Testis (tissue), 3 donors: Measurements from ENCODE around the gene KCNK4. TPM values are rescaled to one million over a fixed set of nuclear protein-coding genes. Genes with fewer than 3 reads are reported as not detected.

Experiments
- DNase-seq: peaks from one replicate; pipeline ENCODE4 v3.0.0-alpha.2; 2019
- H3K27ac ChIP-seq, 2 donors: fragments of 200-600 bp; sonication (generic); one replicate each; pipeline ENCODE4 v1.5.1; 2019
- H3K27me3 ChIP-seq: fragments of 200-600 bp; sonication (generic); one replicate; pipeline ENCODE4 v1.5.1; 2019
- H3K36me3 ChIP-seq: fragments of 200-600 bp; sonication (generic); one replicate; pipeline ENCODE4 v1.5.1; 2017; ENCODE audit warnings: low read depth; ENCODE audit errors: missing control alignments
- H3K4me1 ChIP-seq: fragments of 200-600 bp; sonication (generic); one replicate; pipeline ENCODE4 v1.5.1; 2019
- H3K4me3 ChIP-seq, 2 donors: fragments of 200-600 bp; sonication (generic); one replicate each; pipeline ENCODE4 v1.5.1; 2017 to 2019
- H3K9me3 ChIP-seq: fragments of 200-600 bp; sonication (generic); one replicate; pipeline ENCODE4 v1.5.1; 2017
- POLR2A ChIP-seq: fragments of 450-650 bp; IDR thresholded peaks from one replicate; pipeline ENCODE4 v1.6.1; 2017; ENCODE audit warnings: antibody characterized with exemption, mild to moderate bottlenecking, moderate library complexity
- WGBS, 2 donors: methylation state at CpG; one replicate each; pipeline ENCODE4 v1.1.5; 2018; 5-methylcytosine and 5-hydroxymethylcytosine counted together
- intact Hi-C: fragments of 100-400 bp; cut with DNase I; formaldehyde crosslinking; loops from one replicate; pipeline ENCODE4 v1.15.1; 2023; ENCODE audit warnings: low total_unique reads
- microRNA-seq, 2 donors: library from miRNA; unstranded; fragments of <30 nt; microRNA quantifications; one replicate each; pipeline ENCODE4, GENCODE V29; 2016; ENCODE audit warnings: borderline number of aligned reads in 2 of 2, borderline replicate concordance in 1 of 2
- polyA plus RNA-seq: library from polyadenylated mRNA; stranded (reverse); fragments of 350-450 nt; fragmentation: Illumina TruSeq; extraction: RNeasy Lipid Tissue Mini Kit (QIAGEN cat#74804); gene quantifications from one replicate; pipeline ENCODE4 v1.2.3, GENCODE V29; 2014; ENCODE audit warnings: low read depth, low replicate concordance; ENCODE audit not compliant: insufficient read depth
- small RNA-seq, 2 donors: library from RNA; depleted of rRNA; stranded (forward); fragments of <200 nt; gene quantifications; one replicate each; pipeline ENCODE3, GENCODE V24; 2016
- total RNA-seq, 2 donors: library from RNA; depleted of rRNA; stranded (reverse); fragments of >200 nt; gene quantifications; one replicate each; pipeline ENCODE4 v1.2.3, GENCODE V29; 2016
- TF ChIP-seq, protein P1 (sequence below), 3 experiments: fragments of 450-650 bp in 2 of 3; fragments of 200-600 bp in 1 of 3; sonication (generic) in 1 of 3; IDR thresholded peaks; one replicate each; pipeline ENCODE4 v1.5.1; 2016 to 2019; ENCODE audit warnings: antibody characterized with exemption in 3 of 3, mild to moderate bottlenecking in 2 of 3, moderate library complexity in 1 of 3

The KCNK4 gene
- total and polyA plus RNA-seq, 3 donors from 2014 or later: 0.24 TPM; not detected in 2

DNA sequence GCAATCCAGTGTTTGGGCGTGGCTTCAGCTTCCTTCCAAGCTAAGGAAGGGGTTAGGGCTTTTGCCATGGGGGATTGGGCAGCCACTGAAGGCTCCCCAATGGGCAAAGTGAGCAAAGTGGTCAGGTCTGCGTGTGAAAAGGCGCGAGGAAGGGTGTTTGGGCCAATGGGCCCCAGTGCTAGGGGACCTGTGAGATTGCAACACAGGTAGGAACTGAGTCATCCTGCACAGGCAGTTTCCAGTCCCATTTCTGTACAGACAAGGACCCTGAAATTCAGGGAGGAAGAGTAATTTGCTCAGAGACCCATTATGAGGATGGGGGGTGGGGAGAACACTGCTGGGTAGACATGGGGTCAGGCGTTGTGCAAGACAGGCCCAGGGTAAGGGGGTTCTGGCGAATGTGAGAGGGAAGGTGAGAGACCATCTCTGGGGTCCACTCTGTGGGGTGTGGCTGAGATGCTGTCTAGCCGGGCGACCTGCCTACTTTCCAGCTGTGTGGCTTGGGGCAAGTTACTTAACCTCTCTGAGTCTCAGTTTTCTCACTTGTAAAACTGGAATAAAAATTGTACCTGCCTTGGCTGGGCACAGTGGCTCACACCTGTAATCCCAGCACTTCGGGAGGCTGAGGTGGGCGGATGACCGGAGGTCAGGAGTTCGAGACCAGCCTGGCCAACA, 56.2 kb downstream of the KCNK4 start:
- Histone ChIP-seq H3K27me3 (no peaks in the 10 kb centered on the region), H3K27ac (no peak overlapping the region), H3K36me3 (no peaks in the 10 kb centered on the region), H3K4me1 (peaks cover 3% of the 10 kb centered on the region), H3K9me3 (no peaks in the 10 kb centered on the region), H3K4me3 (no peak overlapping the region)
- intact Hi-C loops: no loop called here
- no peak for TF ChIP-seq POLR2A
- TF ChIP-seq, protein P1, sequence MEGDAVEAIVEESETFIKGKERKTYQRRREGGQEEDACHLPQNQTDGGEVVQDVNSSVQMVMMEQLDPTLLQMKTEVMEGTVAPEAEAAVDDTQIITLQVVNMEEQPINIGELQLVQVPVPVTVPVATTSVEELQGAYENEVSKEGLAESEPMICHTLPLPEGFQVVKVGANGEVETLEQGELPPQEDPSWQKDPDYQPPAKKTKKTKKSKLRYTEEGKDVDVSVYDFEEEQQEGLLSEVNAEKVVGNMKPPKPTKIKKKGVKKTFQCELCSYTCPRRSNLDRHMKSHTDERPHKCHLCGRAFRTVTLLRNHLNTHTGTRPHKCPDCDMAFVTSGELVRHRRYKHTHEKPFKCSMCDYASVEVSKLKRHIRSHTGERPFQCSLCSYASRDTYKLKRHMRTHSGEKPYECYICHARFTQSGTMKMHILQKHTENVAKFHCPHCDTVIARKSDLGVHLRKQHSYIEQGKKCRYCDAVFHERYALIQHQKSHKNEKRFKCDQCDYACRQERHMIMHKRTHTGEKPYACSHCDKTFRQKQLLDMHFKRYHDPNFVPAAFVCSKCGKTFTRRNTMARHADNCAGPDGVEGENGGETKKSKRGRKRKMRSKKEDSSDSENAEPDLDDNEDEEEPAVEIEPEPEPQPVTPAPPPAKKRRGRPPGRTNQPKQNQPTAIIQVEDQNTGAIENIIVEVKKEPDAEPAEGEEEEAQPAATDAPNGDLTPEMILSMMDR (IDR thresholded peaks at IDR 0.05): no peak
- DNase-seq: no peak
- WGBS, 2 donors: 79 to 91% methylated on average over 8 to 12 of the region's 12 CpGs

DNA sequence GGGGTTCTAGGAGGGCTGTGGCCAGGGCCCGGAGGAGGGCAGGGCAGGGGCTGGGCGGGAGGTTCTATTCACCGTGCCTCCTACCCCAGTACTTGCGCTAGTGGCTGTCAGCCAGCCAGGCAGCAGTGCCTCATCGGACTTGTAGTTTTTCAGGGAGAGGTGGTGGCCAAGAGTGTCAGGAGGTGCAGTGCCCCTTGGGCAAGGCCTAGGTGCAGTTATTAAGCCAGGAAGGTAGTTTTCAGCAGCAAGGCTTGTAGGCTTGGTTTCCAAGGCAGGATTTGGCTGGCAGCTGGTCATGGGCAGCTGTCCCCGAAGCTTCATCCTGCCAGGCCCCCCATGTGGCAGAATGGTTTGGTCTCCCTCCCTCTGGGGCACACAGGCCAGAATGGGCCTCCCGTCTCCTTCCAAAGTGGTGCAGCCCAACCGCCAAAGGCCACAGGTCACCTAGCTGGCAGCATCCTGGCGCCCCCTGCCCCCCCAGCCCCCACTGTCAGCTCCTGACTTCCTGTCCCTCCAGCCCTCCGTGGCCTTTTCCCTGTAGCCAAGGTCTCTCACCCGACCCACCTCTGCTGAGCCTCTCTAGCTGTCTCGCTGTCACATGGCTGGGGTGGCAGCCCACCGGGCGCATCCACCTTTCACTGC, 57.4 kb downstream of the KCNK4 start:
- TF ChIP-seq, protein P1 (IDR thresholded peaks at IDR 0.05): no peak
- TF ChIP-seq POLR2A: no peak
- intact Hi-C loops: no loop called here
- H3K27ac ChIP-seq: no peak overlapping the region
- no peaks in the 10 kb centered on the region for H3K36me3 ChIP-seq
- H3K9me3 ChIP-seq: no peaks in the 10 kb centered on the region
- no peak overlapping the region for H3K4me3 ChIP-seq
- peaks cover 1% of the 10 kb centered on the region for H3K4me1 ChIP-seq
- 79 to 80% methylated on average over 9 to 14 of the region's 14 CpGs for whole genome bisulfite sequencing, 2 donors
- DNase-seq: no peak
- H3K27me3 ChIP-seq: no peaks in the 10 kb centered on the region

DNA sequence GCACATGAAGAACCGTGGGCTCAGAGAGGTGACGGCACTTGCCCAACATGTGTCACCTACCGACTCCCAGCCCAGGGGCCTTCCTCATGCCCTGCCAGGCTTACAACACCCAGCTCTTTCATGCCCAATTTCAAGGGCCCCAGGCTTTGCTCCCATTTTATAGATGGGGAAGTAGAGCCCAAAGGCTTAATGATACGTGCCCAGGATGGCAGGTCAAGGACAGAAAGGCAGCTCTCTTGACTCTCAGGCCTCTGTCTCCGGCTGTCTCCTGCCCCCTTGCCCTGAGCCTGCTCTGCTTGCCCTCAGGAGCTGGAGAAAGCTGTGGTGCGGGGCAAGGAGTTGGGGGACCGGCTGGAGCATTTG, 57.9 kb downstream of the KCNK4 start:
- no peak for TF ChIP-seq POLR2A
- TF ChIP-seq, protein P1 (IDR thresholded peaks at IDR 0.05): no peak
- H3K4me3 ChIP-seq: no peak overlapping the region
- WGBS, 2 donors: 90 to 96% methylated on average over 7 of the region's 7 CpGs
- peaks cover 6% of the 10 kb centered on the region for H3K4me1 ChIP-seq
- intact Hi-C loops: no loop called here
- H3K36me3 ChIP-seq: no peaks in the 10 kb centered on the region
- no peak overlapping the region for H3K27ac ChIP-seq
- H3K9me3 ChIP-seq: no peaks in the 10 kb centered on the region
- no peaks in the 10 kb centered on the region for H3K27me3 ChIP-seq
- no peak for DNase-seq

DNA sequence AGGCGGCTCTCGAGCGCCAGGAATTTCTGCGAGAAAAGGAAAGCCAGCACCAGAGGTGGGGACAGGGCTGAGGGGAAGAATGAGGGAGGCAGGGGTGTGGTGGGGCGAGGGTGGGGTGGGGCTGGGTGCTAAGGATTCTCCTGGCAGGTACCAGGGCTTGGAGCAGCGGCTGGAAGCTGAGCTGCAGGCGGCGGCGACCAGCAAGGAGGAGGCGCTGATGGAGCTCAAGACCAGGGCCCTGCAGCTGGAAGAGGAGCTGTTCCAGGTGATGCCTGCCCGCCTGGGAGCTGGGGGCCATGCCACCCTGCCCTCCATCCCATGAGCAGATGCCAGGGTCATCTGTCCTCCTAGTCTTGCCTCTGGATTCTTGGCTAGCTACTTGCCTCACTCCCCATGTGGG, 58.3 kb downstream of the KCNK4 start:
- Histone ChIP-seq H3K4me1 (peaks cover 7% of the 10 kb centered on the region), H3K27ac (no peak overlapping the region), H3K36me3 (no peaks in the 10 kb centered on the region), H3K27me3 (no peaks in the 10 kb centered on the region), H3K4me3 (no peak overlapping the region), H3K9me3 (no peaks in the 10 kb centered on the region)
- TF ChIP-seq, protein P1 (IDR thresholded peaks at IDR 0.05): no peak
- no peak for TF ChIP-seq POLR2A
- WGBS, 2 donors: 89 to 93% methylated on average over 7 to 11 of the region's 11 CpGs
- DNase-seq: no peak
- intact Hi-C loops: no loop called here

Small RNA genes lying within 50 kb of the gene (microRNA-seq; reads per million reads assigned to microRNA genes)
- 0 to 1.4 reads per million in 2 donors for gene MIR7155

Small RNA genes lying within 50 kb of the gene (small RNA-seq; reads per million reads assigned to genes)
- gene MIR7155: 0 to 0.09 reads per million in 2 donors
- gene RF00019: 0 reads per million in 2 donors

Other genes starting within 250 kb of the KCNK4 start
- gene MACROD1, start 125.2 kb upstream of the KCNK4 start, total RNA-seq: 10 to 100 TPM; 13.3 to 15.3 TPM
- gene MACROD1, start 125.2 kb upstream of the KCNK4 start, polyA plus RNA-seq: 14.1 TPM
- 100 to 1,000 TPM; 221 to 247 TPM for gene STIP1, start 105.1 kb upstream of the KCNK4 start, total RNA-seq
- 267 TPM for gene STIP1, start 105.1 kb upstream of the KCNK4 start, polyA plus RNA-seq
- gene FERMT3, start 84.6 kb upstream of the KCNK4 start, total RNA-seq: 1 to 10 TPM; 7.2 to 8.2 TPM
- 10.9 TPM for gene FERMT3, start 84.6 kb upstream of the KCNK4 start, polyA plus RNA-seq
- 10 to 100 TPM; 56.5 to 65.4 TPM for gene TRPT1, start 65.1 kb upstream of the KCNK4 start, total RNA-seq
- 93.7 TPM for gene TRPT1, start 65.1 kb upstream of the KCNK4 start, polyA plus RNA-seq
- 10 to 100 TPM; 50.9 to 52.7 TPM for gene NUDT22, start 65.0 kb upstream of the KCNK4 start, total RNA-seq
- 19.0 TPM for gene NUDT22, start 65.0 kb upstream of the KCNK4 start, polyA plus RNA-seq
- gene DNAJC4, start 60.8 kb upstream of the KCNK4 start, total RNA-seq: 100 to 1,000 TPM; 105 to 254 TPM
- 303 TPM for gene DNAJC4, start 60.8 kb upstream of the KCNK4 start, polyA plus RNA-seq
- gene VEGFB, start 56.7 kb upstream of the KCNK4 start, total RNA-seq: 10 to 100 TPM; 19.1 to 47.8 TPM
- gene VEGFB, start 56.7 kb upstream of the KCNK4 start, polyA plus RNA-seq: 57.3 TPM
- gene FKBP2, start 50.2 kb upstream of the KCNK4 start, total RNA-seq: 100 to 1,000 TPM; 151 to 159 TPM
- 159 TPM for gene FKBP2, start 50.2 kb upstream of the KCNK4 start, polyA plus RNA-seq
- 10 to 100 TPM; 53.4 to 67.3 TPM for gene PPP1R14B, start 44.4 kb upstream of the KCNK4 start, total RNA-seq
- gene PPP1R14B, start 44.4 kb upstream of the KCNK4 start, polyA plus RNA-seq: 72.0 TPM
- gene PLCB3, start 39.8 kb upstream of the KCNK4 start, total RNA-seq: 10 to 100 TPM; 29.6 to 45.4 TPM
- gene PLCB3, start 39.8 kb upstream of the KCNK4 start, polyA plus RNA-seq: 14.2 TPM
- gene BAD, start 6.6 kb upstream of the KCNK4 start, total RNA-seq: 100 to 1,000 TPM in 1 of 2 donors, 10 to 100 TPM in 1; 88.7 to 110 TPM
- 85.2 TPM for gene BAD, start 6.6 kb upstream of the KCNK4 start, polyA plus RNA-seq
- gene GPR137, start 5.5 kb upstream of the KCNK4 start, total RNA-seq: 100 to 1,000 TPM; 204 to 230 TPM
- 390 TPM for gene GPR137, start 5.5 kb upstream of the KCNK4 start, polyA plus RNA-seq
- 100 to 1,000 TPM; 278 to 484 TPM for gene CATSPERZ, start 9.1 kb downstream of the KCNK4 start, total RNA-seq
- 1,116 TPM for gene CATSPERZ, start 9.1 kb downstream of the KCNK4 start, polyA plus RNA-seq
- gene ESRRA, start 14.2 kb downstream of the KCNK4 start, total RNA-seq: 10 to 100 TPM; 19.3 to 22.0 TPM
- gene ESRRA, start 14.2 kb downstream of the KCNK4 start, polyA plus RNA-seq: 13.7 TPM
- 100 to 1,000 TPM; 303 to 340 TPM for gene TRMT112, start 26.3 kb downstream of the KCNK4 start, total RNA-seq
- gene TRMT112, start 26.3 kb downstream of the KCNK4 start, polyA plus RNA-seq: 275 TPM
- 100 to 1,000 TPM; 189 to 271 TPM for gene PRDX5, start 26.8 kb downstream of the KCNK4 start, total RNA-seq
- gene PRDX5, start 26.8 kb downstream of the KCNK4 start, polyA plus RNA-seq: 287 TPM
- gene CCDC88B, start 48.9 kb downstream of the KCNK4 start, total RNA-seq: 10 to 100 TPM; 16.6 to 23.5 TPM
- 28.5 TPM for gene CCDC88B, start 48.9 kb downstream of the KCNK4 start, polyA plus RNA-seq
- 10 to 100 TPM; 15.6 TPM for gene RPS6KA4, start 67.9 kb downstream of the KCNK4 start, total RNA-seq
- gene RPS6KA4, start 67.9 kb downstream of the KCNK4 start, polyA plus RNA-seq: 9.2 TPM